ENCODE measurements around the gene RNF125. TPM values are rescaled to one million over a fixed set of nuclear protein-coding genes. Genes with fewer than 3 reads are reported as not detected.
A peak's percentile ranks its signal among the peaks of the same experiment; 100 is the strongest.

RNF125 gene
- total and polyA plus RNA-seq, 9 of the 15 experiments (the other 6 are each of a cell fraction or from before 2014, with no cell fraction given): 0.01 to 0.29 (median 0.07) TPM; not detected in 1

DNA sequence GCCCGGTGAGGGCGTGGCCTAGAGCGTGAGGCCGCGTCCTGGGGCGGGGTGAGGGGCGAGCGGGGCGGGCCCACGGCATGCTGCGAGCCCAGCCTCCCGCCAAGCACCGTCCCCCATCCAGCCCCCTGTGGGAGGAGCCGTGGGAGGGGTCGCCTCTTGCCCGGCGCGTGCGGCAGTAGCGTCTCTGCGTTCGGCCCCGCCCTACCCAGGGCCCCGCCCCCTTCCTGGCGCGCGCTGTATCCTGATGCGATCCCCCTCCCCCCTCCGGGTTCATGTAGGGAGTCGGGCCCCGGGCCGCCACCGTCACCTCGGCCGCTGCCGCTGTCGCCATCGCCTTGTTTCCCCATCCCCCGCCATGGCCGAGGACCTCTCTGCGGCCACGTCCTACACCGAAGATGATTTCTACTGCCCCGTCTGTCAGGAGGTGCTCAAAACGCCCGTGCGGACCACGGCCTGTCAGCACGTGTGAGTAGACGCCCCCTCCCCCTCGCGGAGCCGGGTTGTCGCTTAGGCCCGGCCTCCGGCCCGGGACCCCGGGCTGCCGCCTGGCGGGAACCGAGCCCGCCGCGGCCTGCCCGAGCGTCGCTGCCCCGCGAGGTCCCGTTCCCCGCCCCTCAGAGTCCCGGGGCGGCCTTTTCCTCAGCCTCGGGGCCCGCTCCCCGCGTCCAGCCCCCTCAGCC, 73.9 kb downstream of the RNF125 start (continued):
- TF ChIP-seq, protein P1, sequence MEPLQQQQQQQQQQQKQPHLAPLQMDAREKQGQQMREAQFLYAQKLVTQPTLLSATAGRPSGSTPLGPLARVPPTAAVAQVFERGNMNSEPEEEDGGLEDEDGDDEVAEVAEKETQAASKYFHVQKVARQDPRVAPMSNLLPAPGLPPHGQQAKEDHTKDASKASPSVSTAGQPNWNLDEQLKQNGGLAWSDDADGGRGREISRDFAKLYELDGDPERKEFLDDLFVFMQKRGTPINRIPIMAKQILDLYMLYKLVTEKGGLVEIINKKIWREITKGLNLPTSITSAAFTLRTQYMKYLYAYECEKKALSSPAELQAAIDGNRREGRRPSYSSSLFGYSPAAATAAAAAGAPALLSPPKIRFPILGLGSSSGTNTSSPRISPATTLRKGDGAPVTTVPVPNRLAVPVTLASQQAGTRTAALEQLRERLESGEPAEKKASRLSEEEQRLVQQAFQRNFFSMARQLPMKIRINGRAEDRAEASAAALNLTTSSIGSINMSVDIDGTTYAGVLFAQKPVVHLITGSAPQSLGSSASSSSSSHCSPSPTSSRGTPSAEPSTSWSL (CRISPR knock-in tag; IDR thresholded peaks at IDR 0.05; ENCODE audit: borderline replicate concordance): no peak; the same call in 1 of the 2 replicates
- no peak for TF ChIP-seq GATAD2B (IDR thresholded peaks at IDR 0.05; ENCODE audit: borderline replicate concordance)
- TF ChIP-seq, protein P2, sequence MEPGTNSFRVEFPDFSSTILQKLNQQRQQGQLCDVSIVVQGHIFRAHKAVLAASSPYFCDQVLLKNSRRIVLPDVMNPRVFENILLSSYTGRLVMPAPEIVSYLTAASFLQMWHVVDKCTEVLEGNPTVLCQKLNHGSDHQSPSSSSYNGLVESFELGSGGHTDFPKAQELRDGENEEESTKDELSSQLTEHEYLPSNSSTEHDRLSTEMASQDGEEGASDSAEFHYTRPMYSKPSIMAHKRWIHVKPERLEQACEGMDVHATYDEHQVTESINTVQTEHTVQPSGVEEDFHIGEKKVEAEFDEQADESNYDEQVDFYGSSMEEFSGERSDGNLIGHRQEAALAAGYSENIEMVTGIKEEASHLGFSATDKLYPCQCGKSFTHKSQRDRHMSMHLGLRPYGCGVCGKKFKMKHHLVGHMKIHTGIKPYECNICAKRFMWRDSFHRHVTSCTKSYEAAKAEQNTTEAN (CRISPR knock-in tag; IDR thresholded peaks at IDR 0.05): no peak
- TF ChIP-seq ZNF57 (CRISPR knock-in tag; IDR thresholded peaks at IDR 0.05): no peak
- no peak for TF ChIP-seq IFI16 (CRISPR knock-in tag; IDR thresholded peaks at IDR 0.05)
- TF ChIP-seq, protein P3, sequence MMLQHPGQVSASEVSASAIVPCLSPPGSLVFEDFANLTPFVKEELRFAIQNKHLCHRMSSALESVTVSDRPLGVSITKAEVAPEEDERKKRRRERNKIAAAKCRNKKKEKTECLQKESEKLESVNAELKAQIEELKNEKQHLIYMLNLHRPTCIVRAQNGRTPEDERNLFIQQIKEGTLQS (IDR thresholded peaks at IDR 0.05): no peak
- TF ChIP-seq, protein P3 (CRISPR knock-in tag; conservative IDR thresholded peaks at IDR 0.05): no peak
- TF ChIP-seq NBN (IDR thresholded peaks at IDR 0.05; ENCODE audit: low read depth): no peak
- 0 out of 2 replicates have a peak, but pooled peaks have one; percentile 27 for TF ChIP-seq MYNN (IDR thresholded peaks at IDR 0.05)
- no peak for TF ChIP-seq MYNN (CRISPR knock-in tag; IDR thresholded peaks at IDR 0.05)
- 0 out of 2 replicates have a peak, but pooled peaks have one; percentile 29 for TF ChIP-seq ERF (CRISPR knock-in tag; IDR thresholded peaks at IDR 0.05)
- TF ChIP-seq NR2F6 (CRISPR knock-in tag; IDR thresholded peaks at IDR 0.05): 0 out of 2 replicates have a peak, but pooled peaks have one; percentile 75
- TF ChIP-seq, protein P4, sequence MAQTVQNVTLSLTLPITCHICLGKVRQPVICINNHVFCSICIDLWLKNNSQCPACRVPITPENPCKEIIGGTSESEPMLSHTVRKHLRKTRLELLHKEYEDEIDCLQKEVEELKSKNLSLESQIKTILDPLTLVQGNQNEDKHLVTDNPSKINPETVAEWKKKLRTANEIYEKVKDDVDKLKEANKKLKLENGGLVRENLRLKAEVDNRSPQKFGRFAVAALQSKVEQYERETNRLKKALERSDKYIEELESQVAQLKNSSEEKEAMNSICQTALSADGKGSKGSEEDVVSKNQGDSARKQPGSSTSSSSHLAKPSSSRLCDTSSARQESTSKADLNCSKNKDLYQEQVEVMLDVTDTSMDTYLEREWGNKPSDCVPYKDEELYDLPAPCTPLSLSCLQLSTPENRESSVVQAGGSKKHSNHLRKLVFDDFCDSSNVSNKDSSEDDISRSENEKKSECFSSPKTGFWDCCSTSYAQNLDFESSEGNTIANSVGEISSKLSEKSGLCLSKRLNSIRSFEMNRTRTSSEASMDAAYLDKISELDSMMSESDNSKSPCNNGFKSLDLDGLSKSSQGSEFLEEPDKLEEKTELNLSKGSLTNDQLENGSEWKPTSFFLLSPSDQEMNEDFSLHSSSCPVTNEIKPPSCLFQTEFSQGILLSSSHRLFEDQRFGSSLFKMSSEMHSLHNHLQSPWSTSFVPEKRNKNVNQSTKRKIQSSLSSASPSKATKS (CRISPR knock-in tag; IDR thresholded peaks at IDR 0.05): no peak
- no peak for TF ChIP-seq SMARCC2 (IDR thresholded peaks at IDR 0.05; ENCODE audit: low read depth)
- TF ChIP-seq POLR3G (IDR thresholded peaks at IDR 0.05; ENCODE audit: extremely low read depth, insufficient read length, insufficient replicate concordance): no peak
- no peak for TF ChIP-seq MAFK (IDR thresholded peaks at IDR 0.05; ENCODE audit: low read length)
- TF ChIP-seq COPS2 (conservative IDR thresholded peaks at IDR 0.05): no peak
- no peak for TF ChIP-seq ZNF75A (CRISPR knock-in tag; IDR thresholded peaks at IDR 0.05)
- TF ChIP-seq MTF1 (CRISPR knock-in tag; IDR thresholded peaks at IDR 0.05; ENCODE audit: borderline replicate concordance): no peak
